ENCODE measurements around the gene ZC3H18. TPM values are rescaled to one million over a fixed set of nuclear protein-coding genes. Genes with fewer than 3 reads are reported as not detected.

ZC3H18 gene
- total RNA-seq, 3 donors from 2014 or later, result 12.5 to 14.9 (median 13.3) TPM

DNA sequence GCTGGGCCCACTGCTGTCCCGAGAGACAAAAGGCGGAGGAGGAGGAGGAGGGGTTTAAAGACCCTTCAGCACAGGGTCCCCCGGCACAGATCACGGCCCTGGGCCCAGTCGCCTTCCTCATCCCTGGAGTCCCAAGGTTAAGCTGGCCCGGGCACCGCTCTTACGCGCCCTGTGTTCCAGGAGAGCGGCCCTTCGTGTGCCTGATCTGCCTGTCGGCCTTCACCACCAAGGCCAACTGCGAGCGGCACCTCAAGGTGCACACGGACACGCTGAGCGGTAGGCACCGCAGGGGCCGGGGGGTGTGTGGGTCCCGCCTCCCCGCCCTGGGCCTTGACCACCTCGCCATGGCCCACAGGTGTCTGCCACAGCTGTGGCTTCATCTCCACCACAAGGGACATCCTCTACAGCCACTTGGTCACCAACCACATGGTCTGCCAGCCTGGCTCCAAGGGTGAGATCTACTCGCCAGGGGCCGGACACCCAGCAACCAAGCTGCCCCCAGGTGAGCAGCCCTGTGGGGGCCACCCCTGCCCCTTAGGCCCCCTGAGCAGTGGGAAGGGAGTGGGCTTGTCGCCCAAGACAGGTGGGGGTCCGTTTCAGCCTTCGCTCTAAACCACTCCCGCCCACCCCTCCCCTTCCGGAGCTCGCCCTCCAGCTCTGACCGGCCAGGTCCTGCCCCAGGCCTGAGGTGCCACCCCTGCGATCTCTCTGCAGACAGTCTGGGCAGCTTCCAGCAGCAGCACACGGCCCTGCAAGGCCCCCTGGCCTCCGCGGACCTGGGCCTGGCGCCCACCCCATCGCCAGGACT is 37.6 kb upstream of the ZC3H18 start:
- TF ChIP-seq POLR2AphosphoS5 (IDR thresholded peaks at IDR 0.05) (no peak), CTCF (IDR thresholded peaks at IDR 0.05) (no peak), POLR2A (IDR thresholded peaks at IDR 0.05) (no peak)
- intact Hi-C loops (cut with DNase I; ENCODE audit: low total_unique reads), result no loop called here
- H3K9me3 ChIP-seq, result no peaks in the 10 kb centered on the region
- no peaks in the 10 kb centered on the region for H3K36me3 ChIP-seq
- peaks cover 7 to 8% of the 10 kb centered on the region in 2 donors for H3K4me1 ChIP-seq
- H3K27ac ChIP-seq, result peak overlapping the region in 1 of 2 donors; percentile 96
- no peak for DNase-seq (ENCODE audit: low spot score in 2 of 2)
- H3K4me3 ChIP-seq, result peak overlapping the region; percentile 43 to 99 (median 73)
- H3K27me3 ChIP-seq, result no peaks in the 10 kb centered on the region

DNA sequence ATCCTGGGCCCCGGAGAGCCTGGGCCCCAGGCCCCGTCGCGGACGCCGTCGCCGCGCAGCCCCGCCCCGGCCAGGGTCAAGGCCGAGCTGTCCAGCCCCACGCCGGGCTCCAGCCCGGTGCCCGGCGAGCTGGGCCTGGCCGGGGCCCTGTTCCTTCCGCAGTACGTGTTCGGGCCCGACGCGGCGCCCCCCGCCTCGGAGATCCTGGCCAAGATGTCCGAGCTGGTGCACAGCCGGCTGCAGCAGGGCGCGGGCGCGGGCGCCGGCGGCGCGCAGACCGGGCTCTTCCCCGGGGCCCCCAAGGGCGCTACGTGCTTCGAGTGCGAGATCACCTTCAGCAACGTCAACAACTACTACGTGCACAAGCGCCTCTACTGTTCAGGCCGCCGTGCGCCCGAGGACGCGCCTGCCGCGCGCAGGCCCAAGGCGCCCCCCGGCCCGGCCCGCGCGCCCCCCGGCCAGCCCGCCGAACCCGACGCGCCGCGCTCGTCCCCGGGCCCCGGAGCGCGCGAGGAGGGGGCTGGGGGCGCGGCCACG is 36.8 kb upstream of the ZC3H18 start:
- peak overlapping the region in 1 of 2 donors; percentile 96 for H3K27ac ChIP-seq
- intact Hi-C loops (cut with DNase I; ENCODE audit: low total_unique reads), result no loop called here

DNA sequence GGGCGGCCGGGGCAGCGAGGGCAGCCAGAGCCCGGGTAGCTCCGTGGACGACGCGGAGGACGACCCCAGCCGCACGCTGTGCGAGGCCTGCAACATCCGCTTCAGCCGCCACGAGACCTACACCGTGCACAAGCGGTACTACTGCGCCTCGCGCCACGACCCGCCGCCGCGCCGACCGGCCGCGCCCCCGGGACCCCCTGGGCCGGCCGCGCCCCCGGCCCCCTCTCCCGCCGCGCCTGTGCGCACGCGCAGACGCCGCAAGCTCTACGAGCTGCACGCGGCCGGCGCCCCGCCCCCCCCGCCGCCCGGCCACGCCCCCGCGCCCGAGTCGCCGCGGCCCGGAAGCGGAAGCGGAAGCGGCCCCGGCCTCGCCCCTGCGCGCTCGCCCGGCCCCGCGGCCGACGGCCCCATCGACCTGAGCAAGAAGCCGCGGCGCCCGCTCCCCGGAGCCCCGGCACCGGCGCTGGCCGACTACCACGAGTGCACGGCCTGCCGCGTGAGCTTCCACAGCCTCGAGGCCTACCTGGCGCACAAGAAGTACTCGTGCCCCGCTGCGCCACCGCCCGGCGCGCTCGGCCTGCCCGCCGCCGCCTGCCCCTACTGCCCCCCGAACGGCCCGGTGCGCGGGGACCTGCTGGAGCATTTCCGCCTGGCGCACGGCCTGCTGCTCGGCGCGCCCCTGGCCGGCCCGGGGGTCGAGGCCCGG is 36.1 kb upstream of the ZC3H18 start:
- no peaks in the 10 kb centered on the region for H3K36me3 ChIP-seq
- TF ChIP-seq CTCF (IDR thresholded peaks at IDR 0.05) (no peak), POLR2AphosphoS5 (IDR thresholded peaks at IDR 0.05) (no peak), POLR2A (IDR thresholded peaks at IDR 0.05) (no peak)
- peak overlapping the region; percentile 69 to 99 (median 73) for H3K4me3 ChIP-seq
- DNase-seq (ENCODE audit: low spot score in 2 of 2), result peak; percentile 50 to 74
- peaks cover 7 to 8% of the 10 kb centered on the region in 2 donors for H3K4me1 ChIP-seq
- intact Hi-C loops (cut with DNase I; ENCODE audit: low total_unique reads), result no loop called here
- peaks cover 0 to 13% of the 10 kb centered on the region in 2 donors for H3K27me3 ChIP-seq
- H3K27ac ChIP-seq, result peak overlapping the region; percentile 75 to 96
- H3K9me3 ChIP-seq, result no peaks in the 10 kb centered on the region

More for the DNA sequence above, 36.8 kb upstream of the ZC3H18 start:
- Histone ChIP-seq H3K36me3 (no peaks in the 10 kb centered on the region), H3K27me3 (peaks cover 0 to 7% of the 10 kb centered on the region in 2 donors), H3K9me3 (no peaks in the 10 kb centered on the region), H3K4me3 (peak overlapping the region; percentile 43 to 99 (median 73)), H3K4me1 (peaks cover 7 to 8% of the 10 kb centered on the region in 2 donors)
- DNase-seq (ENCODE audit: low spot score in 2 of 2), result no peak
- TF ChIP-seq POLR2AphosphoS5 (IDR thresholded peaks at IDR 0.05) (no peak), CTCF (IDR thresholded peaks at IDR 0.05) (no peak), POLR2A (IDR thresholded peaks at IDR 0.05) (no peak)

- H3K36me3 ChIP-seq, result no peaks in the 10 kb centered on the region
- H3K4me1 ChIP-seq, result peaks cover 7 to 8% of the 10 kb centered on the region in 2 donors
- peaks cover 0 to 19% of the 10 kb centered on the region in 2 donors for H3K27me3 ChIP-seq
- peak overlapping the region; percentile 69 to 99 (median 73) for H3K4me3 ChIP-seq
- TF ChIP-seq POLR2A (IDR thresholded peaks at IDR 0.05) (no peak), CTCF (IDR thresholded peaks at IDR 0.05) (peak in 1 of 3 donors; percentile 30), POLR2AphosphoS5 (IDR thresholded peaks at IDR 0.05) (no peak)
- H3K27ac ChIP-seq, result peak overlapping the region in 1 of 2 donors; percentile 96
- intact Hi-C loops (cut with DNase I; ENCODE audit: low total_unique reads), result no loop called here
- H3K9me3 ChIP-seq, result no peaks in the 10 kb centered on the region
- no peak for DNase-seq (ENCODE audit: low spot score in 2 of 2)
Measured at GRCh38 chr16:88534638-88535190, 35.5 kb upstream of the ZC3H18 start.

All from breast epithelium (tissue), 4 donors.